A673 (cell line): Measurements from ENCODE around the gene SLC1A1. TPM values are rescaled to one million over a fixed set of nuclear protein-coding genes. Genes with fewer than 3 reads are reported as not detected.

Experiments
- BruUV-seq: library from RNA; stranded (reverse); fragments of 400-500 nt; replicated peaks from 2 replicates; lab custom pipeline; 2021; lab: Mats Ljungman, UMichigan
- CTCF ChIA-PET: fragments of 300-600 bp; sonication (Branson Sonifier 250); formaldehyde crosslinking; loops from one replicate; lab custom pipeline; 2022; ENCODE audit warnings: antibody characterized with exemption; lab: Charles Lee
- POLR2A ChIA-PET: fragments of 300-600 bp; sonication (Branson Sonifier 250); formaldehyde crosslinking; loops from one replicate; lab custom pipeline; 2022; ENCODE audit warnings: antibody characterized with exemption; ENCODE audit not compliant: low non-redundant PET; lab: Charles Lee
- DNase-seq: peaks from one replicate; pipeline ENCODE4 v3.0.0-alpha.2; 2015; ENCODE audit warnings: low spot score
- H3K27ac ChIP-seq: fragments of 200-600 bp; sonication (generic); 2 replicates; pipeline ENCODE4 v1.5.1; 2016; ENCODE audit warnings: mixed run types, low read depth, mild to moderate bottlenecking, mixed read lengths, antibody characterized with exemption, low read length; ENCODE audit not compliant: poor library complexity, severe bottlenecking
- H3K27me3 ChIP-seq: fragments of 200-600 bp; sonication (generic); replicated peaks from 2 replicates; pipeline ENCODE4 v1.6.1; 2017; ENCODE audit warnings: mixed run types, low read depth, mild to moderate bottlenecking, mixed read lengths, antibody characterized with exemption, low read length; ENCODE audit not compliant: insufficient read depth, poor library complexity
- H3K36me3 ChIP-seq: fragments of 200-600 bp; sonication (generic); 2 replicates; pipeline ENCODE4 v1.6.1; 2016; ENCODE audit warnings: mixed run types, mild to moderate bottlenecking, mixed read lengths, antibody characterized with exemption, low read length; ENCODE audit not compliant: insufficient read depth, poor library complexity, severe bottlenecking
- H3K4me1 ChIP-seq: fragments of 200-600 bp; sonication (generic); 2 replicates; pipeline ENCODE4 v1.6.1; 2017; ENCODE audit warnings: mixed run types, mild to moderate bottlenecking, mixed read lengths, antibody characterized with exemption, low read length; ENCODE audit not compliant: insufficient read depth, poor library complexity, severe bottlenecking
- H3K4me3 ChIP-seq: fragments of 200-600 bp; sonication (generic); 2 replicates; pipeline ENCODE4 v1.5.1; 2016; ENCODE audit warnings: low read depth, mixed run types, mild to moderate bottlenecking, mixed read lengths, low read length; ENCODE audit not compliant: poor library complexity, severe bottlenecking
- H3K9me3 ChIP-seq: fragments of 200-600 bp; sonication (generic); 2 replicates; pipeline ENCODE4 v1.6.1; 2016; ENCODE audit warnings: mixed run types, low read depth, mild to moderate bottlenecking, mixed read lengths, antibody characterized with exemption, low read length; ENCODE audit not compliant: poor library complexity, severe bottlenecking
- CTCF ChIP-seq: fragments of 300-800, 200-600 bp; sonication (generic); conservative IDR thresholded peaks from 2 replicates; pipeline ENCODE4 v1.5.1; 2017; ENCODE audit warnings: low read depth, mild to moderate bottlenecking, antibody characterized with exemption, low read length, moderate library complexity, mixed read lengths
- EZH2 ChIP-seq: fragments of 200-600 bp; sonication (generic); IDR thresholded peaks from 2 replicates; pipeline ENCODE4 v1.6.1; 2017; ENCODE audit warnings: borderline replicate concordance, low read depth, mild to moderate bottlenecking, mixed read lengths, antibody characterized with exemption, low read length; ENCODE audit not compliant: poor library complexity, severe bottlenecking
- intact Hi-C: fragments of 100-400 bp; cut with micrococcal nuclease; formaldehyde crosslinking; loops from one replicate; pipeline ENCODE4 v1.10.0; 2022; ENCODE audit not compliant: unreplicated experiment
- total RNA-seq: library from RNA; stranded (reverse); gene quantifications from 2 replicates; pipeline ENCODE4 v1.2.3, GENCODE V29; 2021

SLC1A1 gene
- total RNA-seq, 1 experiment from 2014 or later = 8.7 TPM

DNA sequence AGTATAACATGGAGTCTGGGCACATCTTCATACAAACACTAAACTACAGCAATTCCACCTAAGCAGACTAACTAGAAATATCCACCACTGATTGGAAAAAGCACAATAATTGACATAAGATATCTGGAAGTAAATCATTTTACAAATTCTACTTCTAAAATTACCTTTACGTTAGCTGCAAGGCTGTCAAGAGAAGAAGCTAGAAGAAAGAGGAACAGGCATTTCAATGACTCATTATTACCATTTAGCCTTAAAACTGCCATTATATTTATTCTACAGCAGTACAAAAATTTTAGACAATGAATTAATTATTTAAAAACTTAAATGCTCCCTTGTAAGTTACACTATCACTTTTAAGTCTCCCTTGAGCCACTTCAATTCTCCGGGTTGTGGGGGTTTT is 128.4 kb downstream of the SLC1A1 start:
- Histone ChIP-seq H3K4me1 (peaks cover 12% of the 10 kb centered on the region), H3K9me3 (no peaks in the 10 kb centered on the region), H3K4me3 (no peak overlapping the region), H3K27me3 (no peaks in the 10 kb centered on the region), H3K36me3 (peaks cover 41% of the 10 kb centered on the region), H3K27ac (no peak overlapping the region)
- ChIA-PET POLR2A (no interaction called here), CTCF (no interaction called here)
- intact Hi-C loops = no loop called here
- no TSS peak for BruUV-seq
- TF ChIP-seq EZH2 = no peak
- TF ChIP-seq CTCF = no peak
- no peak for DNase-seq

- Histone ChIP-seq H3K9me3 (no peaks in the 10 kb centered on the region), H3K4me3 (no peak overlapping the region), H3K27ac (no peak overlapping the region), H3K4me1 (peaks cover 7% of the 10 kb centered on the region), H3K27me3 (no peaks in the 10 kb centered on the region), H3K36me3 (peaks cover 51% of the 10 kb centered on the region)
- TF ChIP-seq EZH2 (no peak), CTCF (no peak)
- intact Hi-C loops = no loop called here
- POLR2A ChIA-PET = no interaction called here
- no TSS peak for BruUV-seq
- DNase-seq = no peak
- CTCF ChIA-PET = no interaction called here
Observed at GRCh38 chr9:4620057-4620765, 129.9 kb downstream of the SLC1A1 start.

DNA sequence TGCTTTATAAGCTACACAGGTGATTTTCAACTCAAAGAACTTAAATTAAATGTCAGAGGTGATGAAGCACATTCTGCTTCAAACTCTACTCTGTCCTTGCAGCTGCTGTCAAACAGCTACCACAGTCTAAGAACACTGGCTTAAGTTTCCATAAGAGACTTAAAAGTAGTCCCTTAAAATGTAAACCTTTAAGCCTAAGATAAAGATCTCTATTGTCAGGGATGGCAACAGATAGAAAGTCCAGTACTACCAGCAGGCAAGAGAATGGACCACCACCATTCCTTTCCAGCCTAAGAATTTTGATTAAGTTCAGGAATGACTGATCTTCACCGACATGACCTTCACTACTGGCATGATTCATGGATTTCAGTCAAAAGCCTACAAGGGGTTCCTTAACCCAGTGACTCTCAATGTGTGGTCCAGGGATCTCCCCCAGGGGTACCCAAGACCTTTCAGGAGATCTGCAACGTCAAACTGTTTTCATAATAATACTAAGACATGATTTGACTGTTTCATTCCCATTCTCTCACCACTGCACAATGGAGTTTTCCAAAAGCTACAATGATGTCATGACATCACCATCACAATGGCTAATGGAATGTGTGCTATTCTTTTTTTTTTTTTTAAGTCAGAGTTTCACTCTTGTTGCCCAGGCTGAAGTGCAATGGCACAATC is 130.8 kb downstream of the SLC1A1 start:
- intact Hi-C loops = no loop called here
- Histone ChIP-seq H3K27ac (no peak overlapping the region), H3K36me3 (peaks cover 59% of the 10 kb centered on the region), H3K4me1 (no peaks in the 10 kb centered on the region), H3K9me3 (no peaks in the 10 kb centered on the region), H3K4me3 (no peak overlapping the region), H3K27me3 (no peaks in the 10 kb centered on the region)
- BruUV-seq = no TSS peak
- ChIA-PET POLR2A (no interaction called here), CTCF (no interaction called here)
- no peak for DNase-seq
- TF ChIP-seq CTCF (no peak), EZH2 (no peak)
